GM21447 (cell line): Measurements from ENCODE around the gene TAF4.

Experiments
- ATAC-seq: cut with Tn5 transposase; IDR thresholded peaks from one replicate; pipeline ENCODE4 v1.9.1; 2021; ENCODE audit not compliant: unreplicated experiment

The TAF4 gene

GRCh38 chr20:61935926-61936700 is 129.6 kb downstream of the TAF4 start:
- no peak for ATAC-seq

- ATAC-seq: no peak
These were observed 130.8 kb downstream of the TAF4 start for GRCh38 chr20:61934716-61935530.

GRCh38 chr20:61933951-61934715 is 131.5 kb downstream of the TAF4 start:
- no peak for ATAC-seq

- ATAC-seq: no peak
These were observed 132.2 kb downstream of the TAF4 start for GRCh38 chr20:61933481-61933950.

- ATAC-seq: no peak
These were observed 132.8 kb downstream of the TAF4 start for GRCh38 chr20:61932711-61933480.

GRCh38 chr20:61932199-61932592 is 133.5 kb downstream of the TAF4 start:
- no peak for ATAC-seq

GRCh38 chr20:61931476-61932198 is 134.0 kb downstream of the TAF4 start:
- no peak for ATAC-seq

GRCh38 chr20:61930776-61931475 is 134.8 kb downstream of the TAF4 start:
- no peak for ATAC-seq

- ATAC-seq: no peak
These were observed 135.6 kb downstream of the TAF4 start for GRCh38 chr20:61929971-61930666.

- no peak for ATAC-seq
These were observed 136.1 kb downstream of the TAF4 start for GRCh38 chr20:61929561-61929960.

- no peak for ATAC-seq
These were observed 137.7 kb downstream of the TAF4 start for GRCh38 chr20:61927826-61928541.

- ATAC-seq: no peak
These were observed 138.4 kb downstream of the TAF4 start for GRCh38 chr20:61927193-61927825.

- ATAC-seq: no peak
These were observed 138.9 kb downstream of the TAF4 start for GRCh38 chr20:61926796-61927192.

GRCh38 chr20:61926253-61926613 is 139.4 kb downstream of the TAF4 start:
- no peak for ATAC-seq

- ATAC-seq: no peak
These were observed 140.0 kb downstream of the TAF4 start for GRCh38 chr20:61925555-61926252.

GRCh38 chr20:61924858-61925554 is 140.7 kb downstream of the TAF4 start:
- no peak for ATAC-seq
